NT2/D1 (cell line): Measurements from ENCODE around the gene CACNA1C.

ENCODE experiments used
- SUZ12 ChIP-seq: IDR thresholded peaks from 2 replicates; pipeline ENCODE4 v1.6.1; 2011; ENCODE audit not compliant: insufficient read length, insufficient read depth; ENCODE audit errors: extremely low read depth
- YY1 ChIP-seq: IDR thresholded peaks from 2 replicates; pipeline ENCODE4 v1.6.1; 2011; ENCODE audit not compliant: insufficient read length, insufficient read depth

GRCh38 chr12:2288471-2288870, 235.7 kb downstream of the CACNA1C start:
- TF ChIP-seq YY1 (no peak), SUZ12 (no peak)
